HG03025 (cell line): ENCODE results near the gene MYH6.
"Not testable (repeated sequence)": the region's sequence is repeated elsewhere in the genome, so short reads cannot be mapped to it uniquely, and the experiment has no call there.

Experiments used
- ATAC-seq: cut with Tn5 transposase; IDR thresholded peaks from one replicate; pipeline ENCODE4 v1.9.1; 2021; ENCODE audit warnings: mild to moderate bottlenecking, moderate library complexity; ENCODE audit not compliant: unreplicated experiment, low FRiP score

The MYH6 gene

DNA sequence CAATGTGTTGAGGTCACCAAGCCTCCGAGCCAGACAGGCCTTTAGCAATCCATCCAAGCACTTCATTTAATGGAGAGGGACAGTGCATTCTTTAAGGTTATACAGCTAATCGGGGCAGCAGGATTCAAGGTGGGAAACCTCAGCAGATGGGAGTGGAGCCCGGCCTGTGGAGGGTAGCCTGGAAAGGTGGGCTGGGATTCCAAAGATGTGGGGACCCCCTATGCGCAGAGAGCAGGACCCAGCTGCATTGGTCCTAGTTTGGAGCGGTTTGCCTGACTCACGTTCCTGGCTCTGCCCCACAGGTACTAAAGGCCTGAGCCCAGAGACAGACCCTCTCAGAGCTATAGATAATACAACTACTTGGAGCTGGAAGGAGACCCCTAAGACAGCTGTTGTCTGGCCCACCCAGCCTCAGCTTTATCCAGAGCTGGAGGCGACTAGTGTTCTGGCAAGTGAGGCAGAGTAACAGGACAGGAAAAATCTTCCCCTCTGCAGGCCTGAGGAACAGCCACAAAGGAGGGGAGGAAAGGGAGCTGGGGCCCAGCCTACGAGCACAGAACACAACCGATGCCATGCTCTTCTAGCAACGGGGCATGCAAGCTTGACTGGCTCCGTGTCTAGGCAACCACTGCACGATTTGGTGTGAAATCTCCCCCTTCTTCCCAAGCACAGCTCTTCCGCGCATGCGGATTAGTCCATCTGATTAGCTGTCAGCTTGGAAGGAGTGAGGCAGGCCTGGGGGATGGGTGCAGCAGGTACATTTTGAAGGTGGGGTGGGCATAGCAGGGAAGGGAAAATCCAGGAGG, 28.5 kb upstream of the MYH6 start:
- ATAC-seq = no peak

- no peak for ATAC-seq
Measured at GRCh38 chr14:23435543-23436326, 27.7 kb upstream of the MYH6 start, which contains the start of gene MYH7. MYH7 (minus strand) TSS chr14:23435660; CDS start chr14:23433732, 1,928 bp downstream.

GRCh38 chr14:23434488-23435222, 26.6 kb upstream of the MYH6 start:
- ATAC-seq = no peak

DNA sequence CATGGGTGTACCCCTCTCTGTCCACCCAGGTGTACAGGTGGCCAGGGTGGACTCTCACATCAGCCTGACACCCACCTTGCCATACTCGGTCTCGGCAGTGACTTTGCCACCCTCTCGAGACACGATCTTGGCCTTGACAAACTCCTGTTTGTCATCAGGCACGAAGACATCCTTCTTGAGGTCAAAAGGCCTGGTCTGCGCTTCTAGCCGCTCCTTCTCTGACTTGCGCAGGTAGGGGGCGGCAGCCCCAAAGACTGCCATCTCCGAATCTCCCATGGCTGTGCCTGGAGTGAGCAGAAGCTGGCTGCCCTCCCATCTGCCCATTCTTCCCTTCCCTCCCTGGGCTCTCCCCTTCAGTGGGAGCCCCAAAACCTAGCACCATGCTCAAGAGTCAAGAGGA, 25.4 kb upstream of the MYH6 start:
- no peak for ATAC-seq

GRCh38 chr14:23432946-23433345, 24.9 kb upstream of the MYH6 start:
- ATAC-seq = no peak

GRCh38 chr14:23432102-23432925, 24.2 kb upstream of the MYH6 start:
- ATAC-seq = no peak

DNA sequence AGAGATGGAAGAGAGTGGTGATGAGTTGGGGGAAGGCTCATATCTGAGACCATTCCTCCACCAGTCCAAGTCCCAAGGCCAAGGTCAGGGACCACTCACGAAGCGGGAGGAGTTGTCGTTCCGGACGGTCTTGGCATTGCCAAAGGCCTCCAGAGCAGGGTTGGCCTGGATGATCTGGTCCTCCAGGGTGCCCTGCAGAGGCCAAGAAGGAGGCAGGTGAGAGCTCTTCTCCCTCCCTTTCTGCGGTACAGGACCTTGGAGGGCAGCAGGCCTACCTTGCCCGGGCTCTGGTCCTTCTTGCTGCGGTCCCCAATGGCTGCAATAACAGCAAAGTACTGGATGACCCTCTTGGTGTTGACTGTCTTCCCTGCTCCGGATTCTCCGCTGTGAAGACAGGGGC, 23.4 kb upstream of the MYH6 start:
- no peak for ATAC-seq

GRCh38 chr14:23430723-23431085, 22.6 kb upstream of the MYH6 start:
- no peak for ATAC-seq

DNA sequence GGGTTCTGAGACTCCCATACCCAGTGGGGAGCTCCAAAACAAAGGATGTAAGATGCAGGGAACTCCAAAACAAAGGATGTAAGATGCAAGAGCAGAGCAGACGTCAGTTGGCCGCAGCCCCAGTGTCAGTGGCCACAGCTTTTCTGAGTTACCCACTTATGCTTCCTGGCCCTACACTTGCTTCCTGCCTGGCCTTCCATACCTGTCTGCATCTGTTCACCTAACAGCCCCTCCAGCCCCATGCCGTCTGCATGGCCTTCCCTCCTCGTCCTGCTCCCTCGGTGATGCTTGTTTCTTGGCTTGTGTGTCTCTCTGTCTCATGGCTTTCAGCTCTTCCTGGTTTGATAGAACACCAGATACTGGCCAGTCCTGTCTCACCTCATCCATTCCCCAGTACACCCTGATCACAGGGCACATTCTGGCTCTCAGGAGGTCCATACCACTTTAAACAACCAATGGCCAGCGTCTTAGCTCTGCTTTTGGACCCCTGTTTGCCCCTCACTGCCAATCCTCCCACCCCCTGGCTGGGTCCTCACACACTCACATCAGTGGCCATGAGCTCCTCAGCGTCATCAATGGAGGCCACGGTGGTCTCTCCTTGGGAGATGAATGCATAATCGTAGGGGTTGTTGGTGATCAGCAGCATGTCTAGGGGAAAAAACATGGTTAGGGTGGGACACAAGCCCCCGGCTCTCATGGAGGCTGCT, 22.1 kb upstream of the MYH6 start:
- no peak for ATAC-seq

GRCh38 chr14:23428686-23429495, 20.8 kb upstream of the MYH6 start:
- ATAC-seq = no peak

DNA sequence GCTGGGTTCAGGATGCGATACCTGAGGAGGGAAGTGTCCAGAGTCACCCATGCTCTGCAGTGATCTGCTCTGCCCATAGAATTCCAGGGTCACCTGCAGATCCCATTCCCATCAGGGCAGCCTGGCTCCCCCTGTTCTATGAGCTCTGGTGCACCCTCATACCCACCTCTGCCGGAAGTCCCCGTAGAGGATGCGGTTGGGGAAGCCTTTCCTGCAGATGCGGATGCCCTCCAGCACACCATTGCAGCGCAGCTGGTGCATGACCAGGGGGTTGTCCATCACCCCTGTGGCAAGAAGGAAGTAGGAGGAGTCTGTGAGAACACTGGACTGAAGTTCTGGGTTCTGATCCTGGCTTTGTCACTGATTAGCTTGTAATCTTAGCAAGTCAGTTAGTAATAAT, 17.7 kb upstream of the MYH6 start:
- ATAC-seq = not testable (repeated sequence)

- ATAC-seq = no peak
Measured at GRCh38 chr14:23425169-23425568, 17.1 kb upstream of the MYH6 start.

DNA sequence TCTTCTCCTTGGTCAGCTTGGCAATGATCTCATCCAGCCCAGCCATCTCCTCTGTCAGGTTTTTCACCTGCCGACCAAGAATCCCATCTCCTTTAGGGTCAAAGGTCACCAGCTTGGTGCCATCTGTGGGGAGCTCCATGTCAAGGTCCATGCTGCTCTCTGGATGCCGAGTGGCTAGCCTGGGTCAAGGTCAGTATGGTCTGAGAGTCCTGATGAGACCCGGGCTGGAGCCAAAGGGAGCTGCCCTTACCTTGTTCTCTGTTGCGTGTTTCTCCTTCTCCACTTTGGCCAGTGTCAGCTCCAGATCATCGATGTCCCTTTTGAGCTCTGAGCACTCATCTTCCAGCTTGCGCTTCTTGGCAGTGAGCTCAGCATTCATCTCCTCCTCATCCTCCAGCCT, 15.6 kb upstream of the MYH6 start:
- no peak for ATAC-seq

GRCh38 chr14:23421594-23421993, 13.5 kb upstream of the MYH6 start:
- no peak for ATAC-seq

DNA sequence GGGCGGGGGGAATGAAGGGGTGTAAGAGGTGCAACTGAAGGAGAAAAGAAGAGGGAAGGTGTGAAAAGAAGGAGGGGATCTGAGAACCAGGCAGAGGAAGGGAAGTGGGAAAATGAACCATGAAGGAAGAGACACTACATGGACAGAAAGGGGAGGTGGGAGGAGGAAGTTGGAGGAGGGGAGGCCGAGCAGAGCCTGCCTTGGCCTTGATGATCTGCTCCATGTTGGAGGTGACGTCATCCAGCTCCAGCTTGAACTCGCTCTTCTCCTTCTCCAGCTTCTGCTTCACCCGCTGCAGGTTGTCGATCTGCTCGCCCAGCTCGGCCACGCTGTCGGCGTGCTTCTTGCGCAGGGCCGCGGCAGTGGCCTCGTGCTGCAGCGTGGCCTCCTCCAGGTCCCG, 11.6 kb upstream of the MYH6 start:
- ATAC-seq = not testable (repeated sequence)

GRCh38 chr14:23418021-23418420, 9.9 kb upstream of the MYH6 start:
- no peak for ATAC-seq

DNA sequence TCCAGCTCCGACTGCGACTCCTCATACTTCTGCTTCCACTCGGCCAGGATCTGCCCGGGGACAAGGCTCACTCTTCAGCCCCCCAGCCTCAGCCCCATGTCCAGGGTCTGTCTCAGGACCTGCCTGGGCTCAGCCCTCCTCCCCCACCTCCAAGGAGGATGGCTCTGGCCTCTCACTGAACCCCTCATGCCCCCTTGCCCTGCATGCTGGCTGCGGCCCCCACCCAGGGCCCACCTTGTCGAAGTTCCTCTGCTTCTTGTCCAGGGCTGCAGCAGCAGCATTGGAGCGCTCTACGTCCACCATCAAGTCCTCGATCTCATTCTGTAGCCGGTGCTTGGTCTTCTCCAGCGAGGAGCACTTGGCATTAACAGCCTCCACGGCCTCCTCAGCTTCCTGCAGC, 9.2 kb upstream of the MYH6 start:
- not testable (repeated sequence) for ATAC-seq

DNA sequence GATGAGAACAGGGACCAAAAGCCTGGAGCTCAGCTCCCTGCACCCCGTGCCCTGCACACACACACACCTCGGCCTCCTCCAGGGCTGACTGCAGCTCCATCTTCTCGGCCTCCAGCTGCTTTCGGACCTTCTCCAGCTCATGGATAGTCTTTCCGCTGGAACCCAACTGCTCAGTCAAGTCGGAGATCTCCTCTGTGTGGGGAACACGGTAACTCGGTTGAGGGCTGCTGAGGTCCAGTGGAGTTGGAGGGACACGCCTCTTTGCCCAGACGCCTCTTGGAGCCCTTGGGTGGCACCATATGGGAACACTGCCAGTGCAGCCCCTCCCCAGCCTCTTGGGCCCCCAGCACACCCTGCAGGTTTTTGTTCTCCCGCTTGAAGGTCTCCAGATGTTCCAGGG, 8.7 kb upstream of the MYH6 start:
- ATAC-seq = no peak
